Measurements from ENCODE around the gene ARHGAP4. TPM values are rescaled to one million over a fixed set of nuclear protein-coding genes. Genes with fewer than 3 reads are reported as not detected.

ARHGAP4 gene
- total RNA-seq, 4 donors from 2014 or later: 23.6 to 211 (median 57.6) TPM

DNA sequence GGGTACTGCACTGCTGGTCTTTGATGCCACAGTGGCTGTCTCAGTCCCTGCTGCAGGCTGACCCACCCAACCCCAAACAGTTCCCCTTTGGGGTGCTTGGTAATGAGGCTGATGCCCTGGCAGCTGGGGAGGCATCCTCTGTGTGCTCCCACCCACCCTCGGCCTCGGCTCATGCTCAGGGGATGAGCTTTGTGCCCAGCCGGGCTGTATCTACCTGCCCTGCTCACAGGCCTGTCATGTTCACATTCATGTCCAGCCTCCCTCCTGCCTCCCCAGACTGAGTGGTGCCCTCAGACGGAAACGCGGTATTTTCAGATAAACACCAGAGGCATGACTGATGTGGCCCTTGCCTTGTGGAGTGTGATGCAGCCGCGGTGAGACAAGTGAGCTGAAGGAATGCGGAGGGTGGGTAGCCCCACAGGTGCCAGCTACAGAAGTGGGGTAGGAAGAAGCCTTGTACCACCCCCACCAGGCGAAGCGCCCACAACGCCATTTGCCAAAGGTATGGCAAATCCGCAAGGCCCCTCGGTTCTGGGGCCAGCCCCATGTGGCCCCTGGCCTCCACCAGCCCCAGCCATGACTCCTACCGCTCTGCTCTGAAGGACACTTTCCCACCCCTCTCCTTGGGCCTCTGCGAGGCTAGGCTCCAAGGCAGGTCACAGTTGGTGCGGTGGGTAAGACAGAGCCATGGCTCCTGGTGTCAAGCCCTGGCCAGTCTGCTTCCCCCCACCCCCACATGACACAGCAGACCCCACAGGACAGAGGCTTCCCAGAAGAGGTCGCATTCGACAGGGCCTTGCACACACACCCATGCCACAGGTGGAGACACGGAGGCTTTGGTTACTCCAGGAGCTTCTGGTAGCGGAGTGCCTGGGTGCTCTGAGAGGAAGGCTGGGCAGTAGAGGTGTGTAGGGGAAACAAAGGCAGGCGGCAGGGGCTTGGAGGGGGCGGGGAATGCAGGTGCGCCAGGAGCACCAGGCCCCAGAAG lies 20.2 kb upstream of the ARHGAP4 start:
- no peaks in the 10 kb centered on the region for H3K27me3 ChIP-seq
- H3K4me3 ChIP-seq: no peak overlapping the region
- DNase-seq: no peak
- no peaks in the 10 kb centered on the region for H3K9me3 ChIP-seq
- no peak overlapping the region for H3K27ac ChIP-seq
- TF ChIP-seq, protein P1, sequence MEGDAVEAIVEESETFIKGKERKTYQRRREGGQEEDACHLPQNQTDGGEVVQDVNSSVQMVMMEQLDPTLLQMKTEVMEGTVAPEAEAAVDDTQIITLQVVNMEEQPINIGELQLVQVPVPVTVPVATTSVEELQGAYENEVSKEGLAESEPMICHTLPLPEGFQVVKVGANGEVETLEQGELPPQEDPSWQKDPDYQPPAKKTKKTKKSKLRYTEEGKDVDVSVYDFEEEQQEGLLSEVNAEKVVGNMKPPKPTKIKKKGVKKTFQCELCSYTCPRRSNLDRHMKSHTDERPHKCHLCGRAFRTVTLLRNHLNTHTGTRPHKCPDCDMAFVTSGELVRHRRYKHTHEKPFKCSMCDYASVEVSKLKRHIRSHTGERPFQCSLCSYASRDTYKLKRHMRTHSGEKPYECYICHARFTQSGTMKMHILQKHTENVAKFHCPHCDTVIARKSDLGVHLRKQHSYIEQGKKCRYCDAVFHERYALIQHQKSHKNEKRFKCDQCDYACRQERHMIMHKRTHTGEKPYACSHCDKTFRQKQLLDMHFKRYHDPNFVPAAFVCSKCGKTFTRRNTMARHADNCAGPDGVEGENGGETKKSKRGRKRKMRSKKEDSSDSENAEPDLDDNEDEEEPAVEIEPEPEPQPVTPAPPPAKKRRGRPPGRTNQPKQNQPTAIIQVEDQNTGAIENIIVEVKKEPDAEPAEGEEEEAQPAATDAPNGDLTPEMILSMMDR (IDR thresholded peaks at IDR 0.05): no peak
- TF ChIP-seq POLR2A (IDR thresholded peaks at IDR 0.05): no peak
- no peaks in the 10 kb centered on the region for H3K4me1 ChIP-seq
- peaks cover 0 to 24% (median 0%) of the 10 kb centered on the region in 3 donors for H3K36me3 ChIP-seq

DNA sequence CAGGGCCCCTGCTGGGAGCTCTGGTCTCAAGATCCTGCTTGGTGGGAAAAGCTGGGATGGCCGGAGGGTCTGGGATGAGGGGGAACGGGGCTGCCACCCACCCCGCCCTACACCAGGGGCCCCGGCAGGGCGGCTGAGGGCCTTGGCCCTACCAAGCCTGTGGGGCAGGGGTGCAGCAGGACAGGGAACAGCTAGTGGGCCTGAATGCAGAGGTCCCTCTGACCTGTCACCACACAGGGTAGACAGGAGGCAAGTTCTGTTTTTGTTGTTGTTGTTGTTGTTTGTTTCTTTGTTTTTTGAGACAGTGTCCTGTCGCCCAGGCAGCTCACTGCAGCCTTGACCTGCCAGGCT lies 18.7 kb upstream of the ARHGAP4 start:
- no peak for DNase-seq
- H3K4me3 ChIP-seq: peak overlapping the region; percentile 24 to 54 (median 45)
- no peaks in the 10 kb centered on the region for H3K27me3 ChIP-seq
- no peak for TF ChIP-seq POLR2A (IDR thresholded peaks at IDR 0.05)
- TF ChIP-seq, protein P1 (IDR thresholded peaks at IDR 0.05): no peak
- no peaks in the 10 kb centered on the region for H3K9me3 ChIP-seq
- no peaks in the 10 kb centered on the region for H3K4me1 ChIP-seq
- peaks cover 0 to 9% (median 0%) of the 10 kb centered on the region in 3 donors for H3K36me3 ChIP-seq
- H3K27ac ChIP-seq: peak overlapping the region in 2 of 4 donors; percentile 48 to 62

DNA sequence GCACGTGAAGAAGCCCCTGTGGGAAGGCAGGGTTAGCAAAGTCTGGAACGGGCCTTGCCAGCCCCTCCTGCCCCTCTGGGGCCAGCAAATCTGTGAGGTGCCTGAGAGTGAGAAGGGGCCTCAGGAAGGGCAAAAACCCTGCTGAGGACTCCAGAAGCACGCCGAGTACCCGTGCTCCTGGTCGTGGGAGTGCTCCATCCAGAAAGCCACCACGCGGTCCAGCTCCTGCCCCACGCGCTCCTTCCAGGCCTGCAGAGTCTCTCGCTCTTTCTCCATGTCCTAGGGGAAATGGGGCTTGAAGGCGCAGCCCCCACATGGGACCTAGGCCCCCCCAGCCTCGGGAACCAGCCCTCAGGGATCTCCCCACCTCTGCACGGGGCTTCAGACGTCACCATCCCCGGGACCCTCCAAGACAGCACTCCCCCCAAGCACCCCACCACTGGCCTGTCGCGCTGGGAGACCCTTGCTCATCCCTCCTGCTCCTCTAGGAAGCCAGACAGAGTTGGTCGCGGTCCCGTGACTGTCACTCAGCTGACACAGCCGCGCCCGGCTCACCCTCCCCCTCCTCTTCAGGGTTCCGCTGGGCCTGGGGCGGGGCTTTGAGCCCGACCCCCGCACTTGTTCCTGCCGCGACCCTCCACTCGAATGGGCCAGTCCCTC lies 18.2 kb upstream of the ARHGAP4 start, which contains the start of gene RENBP:
RENBP (minus strand) TSS at position 504 of the 660 bp plus-strand sequence; CDS start at position 471, 33 bp downstream.
- no peaks in the 10 kb centered on the region for H3K9me3 ChIP-seq
- TF ChIP-seq, protein P1 (IDR thresholded peaks at IDR 0.05): no peak
- no peak for TF ChIP-seq POLR2A (IDR thresholded peaks at IDR 0.05)
- H3K36me3 ChIP-seq: peaks cover 0 to 4% (median 0%) of the 10 kb centered on the region in 3 donors
- no peaks in the 10 kb centered on the region for H3K27me3 ChIP-seq
- H3K4me3 ChIP-seq: peak within 1 kb of the TSS; percentile 24 to 54 (median 45)
- DNase-seq: peak; percentile 63 to 82 (median 71)
- H3K4me1 ChIP-seq: no peaks in the 10 kb centered on the region
- H3K27ac ChIP-seq: peak within 1 kb of the TSS in 2 of 4 donors; percentile 48 to 62

DNA sequence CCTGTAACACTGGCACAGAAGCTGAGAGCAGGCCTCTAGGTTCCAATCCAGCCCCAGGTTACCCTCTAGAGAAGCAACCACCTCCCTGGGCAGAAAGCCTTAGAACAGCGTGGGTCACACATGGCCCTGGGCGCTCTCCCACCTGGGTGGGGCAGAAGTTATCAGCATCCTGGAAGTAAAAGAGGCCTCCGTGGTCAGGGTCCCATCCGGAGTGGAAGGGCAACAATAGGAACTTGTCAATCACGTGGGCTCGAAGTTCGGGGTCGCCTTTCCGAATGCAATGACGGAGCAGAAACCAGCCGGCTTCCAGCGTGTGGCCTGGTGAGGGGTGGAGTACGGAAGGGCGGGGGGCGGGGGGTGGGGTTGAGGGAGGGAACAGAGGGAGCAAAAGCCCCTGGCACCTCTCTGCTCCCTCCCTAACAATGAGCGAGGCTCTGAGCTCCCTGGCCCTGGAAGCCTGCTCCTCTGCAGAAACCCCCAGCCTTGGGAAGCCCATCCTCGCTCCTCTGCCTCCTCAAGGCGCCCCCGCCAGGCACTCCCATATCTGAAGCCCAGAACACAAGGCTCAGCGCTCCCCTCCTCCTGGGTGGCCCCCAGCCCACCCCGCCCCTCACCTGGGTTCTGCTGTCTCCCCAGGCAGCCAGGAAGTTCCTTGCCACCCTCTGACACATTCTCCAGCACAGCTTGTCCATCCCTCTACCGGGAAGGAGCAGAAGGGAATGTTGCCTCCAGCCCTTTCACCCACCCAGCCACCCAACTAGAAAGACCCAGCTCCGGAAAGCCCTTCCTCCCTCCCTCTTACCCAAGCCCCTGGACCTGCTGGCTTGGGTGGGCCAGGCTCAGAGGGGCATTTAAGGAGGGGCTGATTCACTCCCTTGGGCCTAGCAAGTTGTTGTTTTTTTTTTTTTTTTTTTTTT lies 15.5 kb upstream of the ARHGAP4 start:
- Histone ChIP-seq H3K4me3 (no peak overlapping the region), H3K9me3 (no peaks in the 10 kb centered on the region), H3K4me1 (no peaks in the 10 kb centered on the region), H3K27ac (peak overlapping the region in 1 of 4 donors; percentile 35), H3K36me3 (no peaks in the 10 kb centered on the region), H3K27me3 (no peaks in the 10 kb centered on the region)
- no peak for DNase-seq
- TF ChIP-seq, protein P1 (IDR thresholded peaks at IDR 0.05): no peak
- no peak for TF ChIP-seq POLR2A (IDR thresholded peaks at IDR 0.05)

DNA sequence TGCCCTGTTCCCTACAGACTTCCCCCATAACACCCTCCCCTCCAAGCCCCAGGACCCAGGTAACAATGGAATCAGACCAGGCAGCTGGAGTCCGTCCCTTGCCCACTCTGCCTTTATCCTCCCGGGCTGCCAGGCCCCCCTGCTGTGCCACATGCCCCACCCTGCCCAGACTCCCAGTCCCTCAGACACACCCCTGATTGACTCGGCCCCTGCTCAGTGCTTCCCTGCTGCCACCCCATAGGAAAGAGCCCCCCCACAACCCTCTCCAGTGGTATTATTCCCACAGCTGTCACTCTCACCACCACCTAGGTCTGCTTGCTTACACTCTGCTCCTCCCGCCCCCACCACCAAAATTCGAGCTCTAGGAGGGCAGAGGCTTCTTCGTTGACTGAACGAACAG lies 13.5 kb upstream of the ARHGAP4 start:
- Histone ChIP-seq H3K4me1 (peaks cover 0 to 6% (median 0%) of the 10 kb centered on the region in 4 donors), H3K36me3 (no peaks in the 10 kb centered on the region), H3K4me3 (no peak overlapping the region), H3K9me3 (no peaks in the 10 kb centered on the region), H3K27ac (no peak overlapping the region), H3K27me3 (no peaks in the 10 kb centered on the region)
- TF ChIP-seq, protein P1 (IDR thresholded peaks at IDR 0.05): no peak
- no peak for TF ChIP-seq POLR2A (IDR thresholded peaks at IDR 0.05)
- no peak for DNase-seq

Data from Peyer's patch (tissue), 4 donors.